Stomach (tissue), 4 donors: Measurements from ENCODE around the gene ST7L.

ENCODE experiments used
- EP300 ChIP-seq: sonication (generic); formaldehyde crosslinking; IDR thresholded peaks from one replicate; pipeline ENCODE4 v1.6.1; 2017; ENCODE audit warnings: antibody characterized with exemption
- POLR2A ChIP-seq, 4 donors: fragments of 450-650 bp; IDR thresholded peaks; one replicate each; pipeline ENCODE4 v1.6.1; 2016; ENCODE audit warnings: antibody characterized with exemption in 4 of 4, control low read depth in 2 of 4, mild to moderate bottlenecking in 1 of 4, moderate library complexity in 1 of 4
- TF ChIP-seq, protein P1 (sequence below), 7 experiments: fragments of 450-650 bp in 4 of 7; fragments of 200-600 bp in 3 of 7; sonication (generic) in 3 of 7; IDR thresholded peaks; one replicate each; pipeline ENCODE4 v1.5.1; 2016 to 2019; ENCODE audit warnings: antibody characterized with exemption in 7 of 7, control low read depth in 2 of 7, mild to moderate bottlenecking in 1 of 7

DNA sequence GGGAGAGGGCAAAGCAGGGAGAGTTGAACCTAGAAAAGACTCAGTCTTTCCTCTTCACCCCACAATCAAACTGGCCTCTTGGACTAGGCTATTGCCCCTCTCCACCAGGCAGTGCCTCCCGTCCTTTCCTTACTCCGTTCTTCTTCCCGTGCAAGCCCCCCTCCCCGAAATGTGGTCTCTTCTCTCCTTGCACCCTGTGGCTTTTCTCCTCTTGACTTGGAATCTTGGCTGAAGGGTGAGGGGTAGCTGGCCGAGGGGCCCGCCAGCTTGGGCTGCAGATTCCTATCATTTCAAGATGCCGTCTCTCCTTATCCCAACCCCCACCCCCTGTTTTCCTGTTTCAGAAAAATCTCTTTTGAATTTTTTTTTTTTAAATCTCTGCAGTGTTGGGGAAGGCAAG, 108.6 kb downstream of the ST7L start:
- TF ChIP-seq, protein P1, sequence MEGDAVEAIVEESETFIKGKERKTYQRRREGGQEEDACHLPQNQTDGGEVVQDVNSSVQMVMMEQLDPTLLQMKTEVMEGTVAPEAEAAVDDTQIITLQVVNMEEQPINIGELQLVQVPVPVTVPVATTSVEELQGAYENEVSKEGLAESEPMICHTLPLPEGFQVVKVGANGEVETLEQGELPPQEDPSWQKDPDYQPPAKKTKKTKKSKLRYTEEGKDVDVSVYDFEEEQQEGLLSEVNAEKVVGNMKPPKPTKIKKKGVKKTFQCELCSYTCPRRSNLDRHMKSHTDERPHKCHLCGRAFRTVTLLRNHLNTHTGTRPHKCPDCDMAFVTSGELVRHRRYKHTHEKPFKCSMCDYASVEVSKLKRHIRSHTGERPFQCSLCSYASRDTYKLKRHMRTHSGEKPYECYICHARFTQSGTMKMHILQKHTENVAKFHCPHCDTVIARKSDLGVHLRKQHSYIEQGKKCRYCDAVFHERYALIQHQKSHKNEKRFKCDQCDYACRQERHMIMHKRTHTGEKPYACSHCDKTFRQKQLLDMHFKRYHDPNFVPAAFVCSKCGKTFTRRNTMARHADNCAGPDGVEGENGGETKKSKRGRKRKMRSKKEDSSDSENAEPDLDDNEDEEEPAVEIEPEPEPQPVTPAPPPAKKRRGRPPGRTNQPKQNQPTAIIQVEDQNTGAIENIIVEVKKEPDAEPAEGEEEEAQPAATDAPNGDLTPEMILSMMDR (IDR thresholded peaks at IDR 0.05) = no peak
- no peak for TF ChIP-seq POLR2A (IDR thresholded peaks at IDR 0.05)
- no peak for TF ChIP-seq EP300
